Fibroblast of skin of abdomen (primary cell): ENCODE measurements around the gene QPCT. TPM values are rescaled to one million over a fixed set of nuclear protein-coding genes. Genes with fewer than 3 reads are reported as not detected.
"Not testable (repeated sequence)": the region's sequence is repeated elsewhere in the genome, so short reads cannot be mapped to it uniquely, and the experiment has no call there.

Experiments used
- DNase-seq: peaks from one replicate; pipeline ENCODE4 v3.0.0-alpha.2; 2013
- polyA plus RNA-seq, 2 experiments: library from polyadenylated mRNA; unstranded; fragments of 120-200 nt; gene quantifications; one replicate each; pipeline ENCODE4 v1.2.1, GENCODE V29; 2013; ENCODE audit not compliant: insufficient read length in 2 of 2

Gene QPCT
- polyA plus RNA-seq (2013, experiment 1 of 2; ENCODE audit: insufficient read length) = 24.1 TPM
- polyA plus RNA-seq (2013, experiment 2 of 2; ENCODE audit: insufficient read length) = 22.2 TPM

DNA sequence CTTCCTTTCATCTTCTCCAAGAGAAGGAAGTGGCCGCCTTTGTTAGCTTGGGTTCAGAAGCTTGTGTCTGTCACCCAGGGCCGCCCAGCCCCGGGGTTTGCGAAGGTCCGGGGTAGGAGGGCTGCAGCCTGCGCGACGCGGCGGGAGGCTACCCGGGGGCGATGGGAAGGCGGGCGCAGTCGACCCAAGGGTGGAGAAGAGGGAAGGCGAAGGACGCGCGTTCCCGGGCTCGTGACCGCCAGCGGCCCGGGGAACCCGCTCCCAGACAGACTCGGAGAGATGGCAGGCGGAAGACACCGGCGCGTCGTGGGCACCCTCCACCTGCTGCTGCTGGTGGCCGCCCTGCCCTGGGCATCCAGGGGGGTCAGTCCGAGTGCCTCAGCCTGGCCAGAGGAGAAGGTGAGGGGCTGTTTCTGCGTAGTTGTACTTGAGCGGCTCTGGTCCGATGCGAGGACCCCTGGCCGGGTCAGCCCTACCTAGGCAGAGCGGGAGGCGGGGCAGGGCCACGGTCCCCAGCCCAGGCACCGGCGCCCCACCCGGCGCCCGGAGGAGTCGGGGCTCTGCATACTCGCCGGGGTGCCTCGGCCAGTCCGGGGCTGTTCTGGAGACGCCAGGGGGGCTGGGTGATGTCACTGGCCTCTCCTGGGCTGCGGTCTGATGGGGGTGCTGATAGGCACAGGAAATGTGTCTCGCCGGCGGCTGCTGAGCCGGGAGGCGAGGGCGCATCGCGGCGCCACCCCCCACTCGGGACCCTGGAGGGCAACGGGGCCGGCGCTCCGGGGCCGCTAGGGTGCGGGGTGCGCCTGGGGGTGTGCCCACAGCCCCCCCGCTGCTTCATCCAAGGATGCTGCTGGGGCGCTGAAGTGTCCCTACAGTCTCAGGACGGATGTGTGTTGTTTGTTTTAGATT, at the start of gene QPCT:
Gene QPCT, plus strand, starts transcription at position 178 of the 909 bp plus-strand sequence. Its CDS starts 102 bp downstream, at position 280.
- peak; percentile 83 for DNase-seq

DNA sequence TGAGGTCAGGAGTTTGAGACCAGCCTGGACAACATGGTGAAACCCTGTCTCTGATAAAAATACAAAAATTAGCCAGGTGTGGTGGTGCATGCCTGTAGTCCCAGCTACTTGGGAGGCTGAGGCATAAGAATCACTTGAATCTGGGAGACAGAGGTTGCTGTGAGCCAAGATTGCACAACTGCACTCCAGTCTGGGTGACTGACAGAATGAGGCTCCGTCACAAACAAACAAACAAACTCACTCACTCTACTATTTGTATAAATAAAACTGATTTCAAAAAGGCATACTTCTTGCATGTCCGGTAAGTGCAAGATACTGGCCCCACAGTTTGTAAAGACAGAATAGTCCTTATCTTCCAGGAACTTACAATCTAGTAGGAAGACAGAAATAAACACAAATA, 49.6 kb upstream of the QPCT start:
- DNase-seq = not testable (repeated sequence)

- DNase-seq = no peak
Measured at GRCh38 chr2:37295469-37296073, 48.9 kb upstream of the QPCT start.

DNA sequence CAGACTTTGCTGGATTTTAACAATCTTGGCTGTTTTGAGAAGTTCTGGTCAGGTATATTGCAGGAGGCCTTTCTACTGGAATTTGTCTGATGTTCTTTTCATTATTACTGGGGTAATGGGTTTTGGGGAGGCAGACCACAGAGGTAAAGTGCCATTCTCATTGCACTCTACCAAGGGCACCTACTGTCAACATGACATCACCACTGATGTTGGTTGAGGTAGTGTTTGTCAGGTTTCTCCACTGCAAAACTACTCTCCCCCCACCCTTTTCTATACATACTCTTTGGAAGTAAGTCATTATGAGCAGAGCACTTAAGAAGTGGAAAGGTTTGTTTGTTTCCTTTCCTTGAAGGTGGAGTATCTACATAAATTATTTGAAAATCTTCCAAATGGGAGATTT, 46.8 kb upstream of the QPCT start:
- no peak for DNase-seq

DNA sequence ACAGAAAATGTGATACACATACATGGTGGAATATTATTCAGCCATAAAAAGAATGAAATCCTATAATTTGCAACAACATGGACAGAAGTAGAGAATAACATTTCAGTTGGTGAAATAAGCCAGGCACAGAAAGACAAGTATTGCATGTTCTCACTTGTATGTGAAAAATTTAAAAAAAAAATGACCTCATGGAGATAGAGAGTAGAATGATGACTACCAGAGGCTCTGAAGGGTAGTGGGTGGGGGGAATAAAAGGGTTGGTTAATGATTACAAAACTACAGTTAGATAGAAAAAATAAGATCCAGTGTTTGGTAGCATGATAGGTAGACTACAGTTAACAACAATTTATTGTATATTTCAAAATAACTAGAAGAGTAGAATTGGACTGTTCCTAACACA, 44.3 kb upstream of the QPCT start:
- no peak for DNase-seq

DNA sequence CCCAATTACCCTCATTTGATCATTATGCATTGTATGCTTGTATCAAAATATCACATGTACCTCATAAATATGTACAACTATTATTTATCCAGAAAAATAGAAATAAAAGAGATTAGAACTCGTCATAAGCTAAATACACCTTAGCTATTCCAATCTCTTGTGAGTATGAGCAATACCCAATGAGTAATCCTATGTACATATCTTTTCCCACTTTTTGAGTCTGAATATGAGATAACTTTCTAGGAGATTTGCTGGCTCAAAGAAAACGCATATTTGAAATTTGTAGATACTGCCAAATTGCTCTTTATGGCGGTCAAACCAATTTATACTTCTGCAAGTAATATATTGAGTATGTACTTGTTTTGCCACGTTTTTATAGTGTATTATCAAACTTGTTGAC, 43.9 kb upstream of the QPCT start:
- no peak for DNase-seq

GRCh38 chr2:37301408-37301807, 43.0 kb upstream of the QPCT start:
- no peak for DNase-seq

GRCh38 chr2:37302701-37303252, 41.7 kb upstream of the QPCT start:
- DNase-seq = no peak

DNA sequence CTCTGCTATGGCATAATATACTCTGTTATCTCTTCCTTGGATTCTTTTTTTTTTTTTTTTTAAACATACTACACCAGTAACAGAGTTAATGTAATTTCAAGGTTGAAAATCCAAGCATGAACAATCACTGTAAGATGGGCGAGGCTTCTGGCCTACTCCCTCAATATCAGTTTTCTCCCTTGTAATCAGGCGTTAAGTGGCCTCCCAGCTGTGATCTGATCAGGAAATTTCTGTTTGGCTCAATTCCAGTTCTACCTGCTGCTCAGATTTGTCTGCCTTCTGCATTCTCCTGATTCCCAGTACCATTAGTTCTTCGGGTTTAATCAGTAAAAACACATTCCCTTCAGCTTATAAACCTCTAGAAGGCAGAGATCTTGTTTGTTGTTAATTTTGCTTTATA, 38.4 kb upstream of the QPCT start:
- DNase-seq = no peak

GRCh38 chr2:37307500-37307899, 36.9 kb upstream of the QPCT start:
- DNase-seq = no peak

- no peak for DNase-seq
Measured at GRCh38 chr2:37315364-37315763, 29.1 kb upstream of the QPCT start.

DNA sequence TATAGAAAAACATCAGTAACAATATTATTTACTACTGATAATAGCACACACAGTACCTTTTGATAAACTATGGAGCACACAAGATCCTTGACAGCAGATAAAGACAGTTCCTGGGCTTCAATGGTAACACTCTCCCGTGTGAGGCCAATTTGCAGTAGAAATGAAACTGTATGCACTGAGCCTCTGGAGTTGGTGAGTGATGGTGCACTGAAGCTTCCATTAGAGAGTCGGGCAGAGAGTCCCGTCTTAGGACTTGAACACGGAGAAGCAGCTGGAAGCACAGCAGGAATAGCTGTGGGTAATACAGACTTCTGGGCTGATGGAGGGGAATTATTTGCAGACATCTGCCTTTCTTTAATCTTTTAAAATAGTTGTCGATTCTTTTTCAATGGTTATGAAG, 28.2 kb upstream of the QPCT start:
- DNase-seq = no peak

- DNase-seq = no peak
Measured at GRCh38 chr2:37317746-37318145, 26.7 kb upstream of the QPCT start.

- DNase-seq = peak; percentile 75
Measured at GRCh38 chr2:37318401-37318800, 26.0 kb upstream of the QPCT start.

DNA sequence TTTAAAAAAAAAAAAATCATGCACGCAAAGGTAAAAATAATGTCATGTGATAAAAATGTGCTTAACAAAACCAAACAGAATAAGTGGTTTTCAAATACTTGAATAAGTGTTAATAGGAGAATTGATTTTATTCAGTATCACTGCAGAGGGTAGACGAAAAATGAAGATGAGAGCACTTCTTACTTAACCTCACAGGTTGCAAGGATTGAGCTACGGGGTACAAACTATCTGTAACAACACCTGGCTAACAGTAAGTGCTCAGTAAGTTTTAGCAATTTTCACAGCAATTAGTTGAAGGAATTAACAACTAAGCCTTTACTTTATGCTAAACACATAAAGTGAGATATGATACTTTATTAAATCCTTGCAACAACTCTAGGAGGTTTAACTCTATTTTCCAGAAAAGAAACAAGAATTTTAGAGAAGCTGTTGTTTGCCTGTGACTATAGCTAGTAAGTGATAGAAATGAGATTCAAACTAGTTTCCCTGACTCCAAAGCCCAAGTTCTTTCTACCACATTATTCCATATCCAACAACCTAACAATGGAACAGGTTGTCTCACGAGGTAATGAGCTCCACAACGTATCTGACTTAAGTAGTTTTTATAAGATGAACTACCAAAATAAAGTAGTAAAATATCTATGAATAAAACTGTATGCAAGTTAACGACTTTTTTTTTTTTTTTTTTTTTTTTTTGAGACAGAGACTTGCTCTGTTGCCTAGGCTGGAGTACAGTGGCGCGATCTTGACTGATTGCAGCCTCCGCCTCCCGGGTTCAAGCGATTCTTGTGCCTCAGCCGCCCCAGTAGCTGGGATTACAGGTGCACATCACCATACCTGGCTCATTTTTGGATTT, 24.4 kb upstream of the QPCT start:
- no peak for DNase-seq

GRCh38 chr2:37321029-37321682, 23.3 kb upstream of the QPCT start:
- no peak for DNase-seq

GRCh38 chr2:37322368-37322767, 22.1 kb upstream of the QPCT start:
- DNase-seq = peak; percentile 56

GRCh38 chr2:37323176-37323780, 21.2 kb upstream of the QPCT start:
- DNase-seq = no peak

DNA sequence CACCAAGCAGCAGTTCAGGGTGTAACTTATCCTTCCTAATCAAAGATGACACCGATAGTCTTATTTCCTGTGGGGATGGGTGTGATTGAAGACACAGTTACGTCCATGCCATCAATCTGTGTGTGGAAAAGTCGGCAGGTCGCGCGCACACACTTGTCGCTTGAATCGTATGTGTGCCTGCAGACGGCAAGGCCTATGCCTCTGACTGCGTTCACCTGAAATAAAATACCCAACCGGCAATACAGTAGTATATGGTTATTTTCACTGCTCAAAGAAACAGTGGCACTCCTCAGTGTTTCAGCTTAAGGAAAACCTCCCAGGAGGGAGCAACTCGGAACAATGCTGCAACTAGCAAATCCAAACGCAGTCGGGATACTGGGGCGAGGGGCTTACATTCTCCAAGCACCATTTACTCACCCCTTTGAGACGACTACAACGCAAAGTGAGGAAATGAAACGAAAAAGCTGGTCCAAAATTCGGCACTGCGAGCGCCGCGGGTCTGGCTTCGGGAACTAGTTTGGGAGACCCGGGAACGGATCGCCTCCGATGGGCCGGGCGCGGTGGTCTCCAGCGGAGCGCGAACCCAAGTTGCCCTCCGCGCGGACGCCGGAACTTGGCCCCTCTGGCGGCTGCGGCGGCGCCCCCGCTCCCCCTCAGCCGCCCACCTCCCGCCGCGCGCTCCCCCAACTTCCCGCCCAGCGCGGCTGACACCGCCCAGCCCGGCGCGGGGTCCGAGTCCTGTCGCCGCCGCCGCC, 20.5 kb upstream of the QPCT start:
- DNase-seq = no peak

- no peak for DNase-seq
Measured at GRCh38 chr2:37324536-37324785, 20.0 kb upstream of the QPCT start.
